Esophagus squamous epithelium (tissue), 5 donors: ENCODE measurements around the gene DCTN2. TPM values are rescaled to one million over a fixed set of nuclear protein-coding genes. Genes with fewer than 3 reads are reported as not detected.
A peak's percentile ranks its signal among the peaks of the same experiment; 100 is the strongest.
"Not testable (repeated sequence)": the region's sequence is repeated elsewhere in the genome, so short reads cannot be mapped to it uniquely, and the experiment has no call there.

Experiments
- DNase-seq: peaks from one replicate; lab custom pipeline; 2025; lab: John Stamatoyannopoulos, UW
- H3K27ac ChIP-seq, 4 donors: fragments of 200-600 bp; sonication (generic); one replicate each; pipeline ENCODE4 v1.5.1; 2016 to 2019; ENCODE audit warnings: mild to moderate bottlenecking in 1 of 4
- H3K27me3 ChIP-seq, 4 donors: fragments of 200-600 bp; sonication (generic); 1 replicate in 3 of 4; 2 replicates in 1 of 4; pipeline versions ENCODE4 v1.5.1 to v1.6.0; 2017 to 2021; ENCODE audit warnings: antibody characterized with exemption in 1 of 4
- H3K36me3 ChIP-seq, 3 donors: fragments of 200-600 bp; sonication (generic); one replicate each; pipeline ENCODE4 v1.5.1; 2016 to 2019
- H3K4me1 ChIP-seq, 3 donors: fragments of 200-600 bp; sonication (generic); one replicate each; pipeline ENCODE4 v1.5.1; 2017 to 2019
- H3K4me3 ChIP-seq, 4 donors: fragments of 200-600 bp; sonication (generic); 1 replicate in 3 of 4; 2 replicates in 1 of 4; pipeline ENCODE4 v1.5.1; 2016 to 2019; ENCODE audit warnings: mild to moderate bottlenecking in 2 of 4, moderate library complexity in 1 of 4
- H3K9me3 ChIP-seq, 3 donors: fragments of 200-600 bp; sonication (generic); one replicate each; pipeline ENCODE4 v1.5.1; 2016 to 2019
- POLR2A ChIP-seq, 4 donors: fragments of 450-650 bp; IDR thresholded peaks; one replicate each; pipeline ENCODE4 v1.6.1; 2017; ENCODE audit warnings: antibody characterized with exemption in 4 of 4, mild to moderate bottlenecking in 4 of 4, moderate library complexity in 3 of 4
- WGBS, 2 donors: methylation state at CpG; one replicate each; pipeline ENCODE4 v1.1.5; 2018; 5-methylcytosine and 5-hydroxymethylcytosine counted together
- intact Hi-C: fragments of 100-400 bp; cut with DNase I; formaldehyde crosslinking; loops from one replicate; pipeline ENCODE4 v1.15.0; 2022
- total RNA-seq, 4 donors: library from RNA; depleted of rRNA; stranded (reverse); fragments of >200 nt; gene quantifications; one replicate each; pipeline ENCODE4 v1.1.0, GENCODE V29; 2016
- TF ChIP-seq, protein P1 (sequence below), 6 experiments: fragments of 450-650 bp in 4 of 6; fragments of 200-600 bp in 2 of 6; sonication (generic) in 2 of 6; IDR thresholded peaks; one replicate each; pipeline ENCODE4 v1.5.1; 2016 to 2019; ENCODE audit warnings: antibody characterized with exemption in 6 of 6, mild to moderate bottlenecking in 4 of 6, moderate library complexity in 4 of 6
- donor health status: DM: yes; HTN: yes; CAD: no.

The DCTN2 gene
- total RNA-seq, 4 donors from 2014 or later, result 122 to 175 (median 159) TPM

DNA sequence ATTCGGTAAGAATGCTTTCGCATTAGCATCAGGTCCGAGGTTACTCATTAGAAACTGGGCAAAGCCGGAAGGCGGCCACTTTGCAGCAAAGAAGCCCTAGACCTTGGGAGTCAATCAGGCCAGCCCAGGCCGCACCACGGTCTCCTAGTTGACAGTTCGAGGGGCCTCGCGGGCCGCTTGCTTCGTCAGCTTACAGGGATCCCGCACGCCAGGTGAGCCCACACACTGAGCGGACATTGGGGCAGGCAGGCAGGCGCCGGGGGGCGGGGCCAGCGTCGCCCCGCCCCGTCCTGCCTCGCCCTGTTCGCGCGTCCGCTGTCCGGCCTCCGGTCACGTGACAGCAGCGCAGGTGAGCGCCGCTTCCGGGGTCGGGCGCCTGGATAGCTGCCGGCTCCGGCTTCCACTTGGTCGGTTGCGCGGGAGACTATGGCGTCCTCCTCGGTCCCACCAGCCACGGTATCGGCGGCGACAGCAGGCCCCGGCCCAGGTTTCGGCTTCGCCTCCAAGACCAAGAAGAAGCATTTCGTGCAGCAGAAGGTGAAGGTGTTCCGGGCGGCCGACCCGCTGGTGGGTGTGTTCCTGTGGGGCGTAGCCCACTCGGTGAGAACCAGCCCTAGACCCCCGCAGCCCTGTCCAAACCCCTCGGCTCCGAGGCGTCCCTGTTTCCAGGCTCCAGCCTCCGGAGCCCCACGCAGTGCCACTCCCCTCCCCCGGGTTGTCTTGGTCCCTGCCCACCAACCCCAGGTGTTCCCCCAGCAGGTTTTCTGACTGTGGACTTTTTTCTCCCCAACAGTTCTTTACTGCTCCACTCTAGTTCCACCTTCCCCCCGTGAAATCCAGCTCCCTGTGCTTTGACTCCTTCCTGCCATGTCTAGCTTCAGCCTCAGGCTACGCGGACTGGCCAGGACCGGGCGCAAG lies 44.1 kb upstream of the DCTN2 start, which contains the start of gene PIP4K2C:
TSS of gene PIP4K2C (plus strand) at position 329 of the 918 bp plus-strand sequence. CDS start at position 427, 98 bp downstream.
- Histone ChIP-seq H3K4me3 (peak within 1 kb of the TSS; percentile 73 to 94 (median 76)), H3K4me1 (peaks cover 0 to 28% (median 9%) of the 10 kb centered on the region in 3 donors), H3K27ac (peak within 1 kb of the TSS; percentile 83 to 85 (median 84)), H3K27me3 (peaks cover 0 to 9% (median 0%) of the 10 kb centered on the region in 4 donors), H3K36me3 (peaks cover 0 to 24% (median 6%) of the 10 kb centered on the region in 3 donors), H3K9me3 (no peaks in the 10 kb centered on the region)
- TF ChIP-seq, protein P1, sequence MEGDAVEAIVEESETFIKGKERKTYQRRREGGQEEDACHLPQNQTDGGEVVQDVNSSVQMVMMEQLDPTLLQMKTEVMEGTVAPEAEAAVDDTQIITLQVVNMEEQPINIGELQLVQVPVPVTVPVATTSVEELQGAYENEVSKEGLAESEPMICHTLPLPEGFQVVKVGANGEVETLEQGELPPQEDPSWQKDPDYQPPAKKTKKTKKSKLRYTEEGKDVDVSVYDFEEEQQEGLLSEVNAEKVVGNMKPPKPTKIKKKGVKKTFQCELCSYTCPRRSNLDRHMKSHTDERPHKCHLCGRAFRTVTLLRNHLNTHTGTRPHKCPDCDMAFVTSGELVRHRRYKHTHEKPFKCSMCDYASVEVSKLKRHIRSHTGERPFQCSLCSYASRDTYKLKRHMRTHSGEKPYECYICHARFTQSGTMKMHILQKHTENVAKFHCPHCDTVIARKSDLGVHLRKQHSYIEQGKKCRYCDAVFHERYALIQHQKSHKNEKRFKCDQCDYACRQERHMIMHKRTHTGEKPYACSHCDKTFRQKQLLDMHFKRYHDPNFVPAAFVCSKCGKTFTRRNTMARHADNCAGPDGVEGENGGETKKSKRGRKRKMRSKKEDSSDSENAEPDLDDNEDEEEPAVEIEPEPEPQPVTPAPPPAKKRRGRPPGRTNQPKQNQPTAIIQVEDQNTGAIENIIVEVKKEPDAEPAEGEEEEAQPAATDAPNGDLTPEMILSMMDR (IDR thresholded peaks at IDR 0.05), result peak in 1 of 6 experiments; percentile 31
- TF ChIP-seq POLR2A (IDR thresholded peaks at IDR 0.05), result peak in 1 of 4 donors; percentile 63
- WGBS, 2 donors, result 0 to 3% methylated on average over 8 to 17 of the region's 69 CpGs
- intact Hi-C loops, result no loop called here
- no peak for DNase-seq

DNA sequence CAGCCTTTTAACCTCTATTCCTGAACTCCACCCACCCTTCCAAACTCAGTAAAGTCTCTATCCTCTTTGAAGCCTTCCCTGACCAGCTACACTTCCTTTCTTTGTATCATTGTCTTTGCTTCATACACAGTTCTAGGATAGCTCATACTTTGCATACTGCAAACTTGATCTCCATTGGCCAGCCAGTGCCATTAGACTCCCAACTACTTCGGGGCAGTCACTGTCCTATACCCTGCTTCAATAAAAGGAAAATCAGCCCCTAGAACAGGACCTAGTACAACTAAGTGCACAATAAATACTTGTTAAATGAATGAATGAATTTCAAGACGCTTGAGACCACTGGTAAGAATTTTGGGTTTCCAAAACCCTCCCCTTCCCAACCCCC lies 43.5 kb upstream of the DCTN2 start:
- H3K27ac ChIP-seq, result peak overlapping the region; percentile 83 to 85 (median 84)
- 11 to 24% methylated on average over 2 of the region's 2 CpGs for WGBS, 2 donors
- intact Hi-C loops, result no loop called here

DNA sequence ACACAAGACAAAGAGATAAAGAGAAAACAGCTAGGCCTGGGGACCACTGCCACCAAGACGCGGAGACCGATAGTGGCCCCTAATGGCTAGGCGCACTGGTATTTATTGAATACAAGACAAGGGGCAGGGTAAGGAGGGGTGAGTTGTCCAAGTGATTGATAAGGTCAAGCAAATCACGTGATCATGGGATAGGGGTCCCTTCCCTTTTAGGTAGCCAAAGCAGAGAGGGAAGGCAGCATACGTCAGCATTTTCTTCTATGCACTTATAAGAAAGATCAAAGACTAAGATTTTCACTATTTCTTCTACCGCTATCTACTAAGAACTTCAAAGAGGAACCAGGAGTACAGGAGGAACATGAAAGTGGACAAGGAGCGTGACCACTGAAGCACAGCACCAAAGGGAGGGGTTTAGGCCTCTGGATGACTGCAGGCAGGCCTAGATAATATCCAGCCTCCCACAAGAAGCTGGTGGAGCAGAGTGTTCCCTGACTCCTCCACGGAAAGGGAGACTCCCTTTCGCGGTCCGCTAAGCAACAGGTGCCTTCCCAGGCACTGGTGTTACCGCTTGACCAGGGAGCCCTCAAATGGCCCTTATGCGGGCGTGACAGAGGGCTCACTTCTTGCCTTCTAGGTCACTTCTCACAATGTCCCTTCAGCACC lies 42.1 kb upstream of the DCTN2 start:
- H3K9me3 ChIP-seq, H3K4me3 ChIP-seq, intact Hi-C loops, DNase-seq, H3K27ac ChIP-seq, H3K36me3 ChIP-seq: not testable (repeated sequence)
- WGBS, 2 donors, result 84 to 89% methylated on average over 15 of the region's 15 CpGs
- H3K27me3 ChIP-seq, result peaks cover 0 to 18% (median 0%) of the 10 kb centered on the region in 4 donors
- H3K4me1 ChIP-seq, result peaks cover 0 to 28% (median 9%) of the 10 kb centered on the region in 3 donors

More for the DNA sequence above, 43.5 kb upstream of the DCTN2 start:
- H3K4me1 ChIP-seq, result peaks cover 0 to 28% (median 9%) of the 10 kb centered on the region in 3 donors
- no peaks in the 10 kb centered on the region for H3K9me3 ChIP-seq
- H3K27me3 ChIP-seq, result peaks cover 0 to 9% (median 0%) of the 10 kb centered on the region in 4 donors
- TF ChIP-seq, protein P1 (IDR thresholded peaks at IDR 0.05), result no peak
- TF ChIP-seq POLR2A (IDR thresholded peaks at IDR 0.05), result no peak
- H3K36me3 ChIP-seq, result peaks cover 0 to 18% (median 0%) of the 10 kb centered on the region in 3 donors
- H3K4me3 ChIP-seq, result peak overlapping the region; percentile 73 to 94 (median 76)
- no peak for DNase-seq

DNA sequence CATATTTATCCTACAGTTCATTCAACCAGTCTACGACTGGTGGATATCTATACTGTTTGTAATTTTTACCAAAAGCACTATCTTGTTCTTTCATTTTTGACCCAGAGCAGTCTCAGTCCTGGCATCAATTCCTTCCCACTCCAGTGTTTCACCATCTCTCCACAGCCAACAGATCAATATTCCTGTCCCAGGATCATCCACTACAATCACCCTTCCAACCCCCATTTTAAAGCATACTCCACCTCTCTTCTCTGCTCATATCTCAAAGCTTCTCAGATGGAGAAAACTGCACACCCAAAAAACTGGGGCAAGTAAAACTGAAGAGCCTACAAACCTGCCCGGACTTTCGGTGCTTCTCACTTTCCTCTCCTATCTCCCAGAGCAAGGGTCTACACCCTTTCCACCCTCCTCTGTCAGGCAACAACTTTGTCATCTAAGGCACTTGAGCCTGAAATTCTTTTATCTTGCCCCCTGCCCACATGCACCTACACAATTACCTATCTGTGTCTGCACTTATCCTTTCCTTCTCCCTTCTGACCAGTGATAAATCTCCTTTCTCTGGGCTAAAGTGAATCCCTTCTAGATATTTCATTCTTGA lies 39.9 kb upstream of the DCTN2 start:
- Histone ChIP-seq H3K4me1 (peaks cover 0 to 12% (median 6%) of the 10 kb centered on the region in 3 donors), H3K27ac (no peak overlapping the region), H3K27me3 (peaks cover 0 to 25% (median 0%) of the 10 kb centered on the region in 4 donors), H3K4me3 (no peak overlapping the region), H3K36me3 (no peaks in the 10 kb centered on the region), H3K9me3 (no peaks in the 10 kb centered on the region)
- intact Hi-C loops, result no loop called here
- 90 to 91% methylated on average over 3 of the region's 3 CpGs for WGBS, 2 donors
- no peak for DNase-seq
- no peak for TF ChIP-seq POLR2A (IDR thresholded peaks at IDR 0.05)
- TF ChIP-seq, protein P1 (IDR thresholded peaks at IDR 0.05), result no peak

DNA sequence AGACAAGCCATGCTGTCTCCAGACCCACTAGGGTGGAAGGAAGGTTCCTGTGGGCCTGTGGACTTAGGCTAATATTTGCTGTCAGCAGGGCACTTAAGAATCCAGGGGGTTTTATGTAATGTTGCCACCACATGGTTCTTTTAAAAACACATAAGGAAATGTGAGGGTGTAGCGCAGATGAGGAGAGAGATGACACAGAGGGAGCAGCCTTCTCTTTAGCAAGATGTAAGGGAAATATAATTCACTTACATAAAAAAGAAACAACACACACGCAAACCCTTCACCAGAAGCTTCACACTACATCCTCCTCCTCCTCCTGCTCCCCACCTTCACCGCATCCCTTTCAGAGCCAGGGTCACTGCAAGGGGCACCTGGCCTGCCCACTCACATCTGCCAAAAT lies 39.1 kb upstream of the DCTN2 start:
- Histone ChIP-seq H3K36me3 (no peaks in the 10 kb centered on the region), H3K27me3 (peaks cover 0 to 25% (median 0%) of the 10 kb centered on the region in 4 donors), H3K4me3 (no peak overlapping the region), H3K9me3 (no peaks in the 10 kb centered on the region), H3K27ac (no peak overlapping the region), H3K4me1 (peaks cover 0 to 7% (median 3%) of the 10 kb centered on the region in 3 donors)
- DNase-seq, result no peak
- no peak for TF ChIP-seq POLR2A (IDR thresholded peaks at IDR 0.05)
- TF ChIP-seq, protein P1 (IDR thresholded peaks at IDR 0.05), result no peak
- 87 to 95% methylated on average over 3 of the region's 3 CpGs for WGBS, 2 donors
- intact Hi-C loops, result no loop called here
